Peyer's patch (tissue), 4 donors: ENCODE measurements around the gene SUSD4. TPM values are rescaled to one million over a fixed set of nuclear protein-coding genes. Genes with fewer than 3 reads are reported as not detected.

Experiments
- DNase-seq, 3 donors: peaks; one replicate each; pipeline ENCODE4 v3.0.0-alpha.2; 2017 to 2019
- H3K27ac ChIP-seq, 4 donors: fragments of 200-600 bp; sonication (generic); one replicate each; pipeline ENCODE4 v1.5.1; 2016 to 2019
- H3K27me3 ChIP-seq, 2 donors: fragments of 200-600 bp; sonication (generic); one replicate each; pipeline ENCODE4 v1.5.1; 2019
- H3K36me3 ChIP-seq, 3 donors: fragments of 200-600 bp; sonication (generic); one replicate each; pipeline ENCODE4 v1.5.1; 2016 to 2019
- H3K4me1 ChIP-seq, 4 donors: fragments of 200-600 bp; sonication (generic); one replicate each; pipeline ENCODE4 v1.5.1; 2016 to 2019
- H3K4me3 ChIP-seq, 4 donors: fragments of 200-600 bp; sonication (generic); 1 replicate in 3 of 4; 2 replicates in 1 of 4; pipeline ENCODE4 v1.5.1; 2016 to 2019; ENCODE audit warnings: mild to moderate bottlenecking in 1 of 4
- H3K9me3 ChIP-seq, 4 donors: fragments of 200-600 bp; sonication (generic); one replicate each; pipeline ENCODE4 v1.5.1; 2016 to 2019; ENCODE audit warnings: mild to moderate bottlenecking in 1 of 4
- CTCF ChIP-seq, 6 experiments: fragments of 450-650 bp in 4 of 6; fragments of 200-600 bp in 2 of 6; sonication (generic) in 1 of 6; IDR thresholded peaks; one replicate each; pipeline ENCODE4 v1.5.1; 2017 to 2019; ENCODE audit warnings: antibody characterized with exemption in 6 of 6, mild to moderate bottlenecking in 3 of 6, moderate library complexity in 1 of 6
- POLR2A ChIP-seq, 2 donors: fragments of 450-650 bp; IDR thresholded peaks; one replicate each; pipeline ENCODE4 v1.5.1; 2017; ENCODE audit warnings: antibody characterized with exemption in 2 of 2, mild to moderate bottlenecking in 2 of 2, moderate library complexity in 2 of 2
- total RNA-seq, 4 donors: library from RNA; depleted of rRNA; stranded (reverse); fragments of >200 nt; gene quantifications; one replicate each; pipeline ENCODE4 v1.1.0, GENCODE V29; 2016

The SUSD4 gene
- total RNA-seq, 4 donors from 2014 or later: 0.54 TPM; not detected in 3

- Histone ChIP-seq H3K4me3 (no peak overlapping the region), H3K4me1 (no peaks in the 10 kb centered on the region), H3K27ac (no peak overlapping the region), H3K9me3 (peaks cover 0 to 1% (median 0%) of the 10 kb centered on the region in 4 donors), H3K27me3 (no peaks in the 10 kb centered on the region), H3K36me3 (no peaks in the 10 kb centered on the region)
- DNase-seq: no peak
- TF ChIP-seq CTCF (IDR thresholded peaks at IDR 0.05) (no peak), POLR2A (IDR thresholded peaks at IDR 0.05) (no peak)
Measured at GRCh38 chr1:223224465-223224864, 139.5 kb downstream of the SUSD4 start.

GRCh38 chr1:223223091-223223995, 140.6 kb downstream of the SUSD4 start:
- Histone ChIP-seq H3K27ac (no peak overlapping the region), H3K27me3 (no peaks in the 10 kb centered on the region), H3K9me3 (peaks cover 0 to 11% (median 0%) of the 10 kb centered on the region in 4 donors), H3K4me1 (no peaks in the 10 kb centered on the region), H3K36me3 (no peaks in the 10 kb centered on the region), H3K4me3 (no peak overlapping the region)
- TF ChIP-seq POLR2A (IDR thresholded peaks at IDR 0.05) (no peak), CTCF (IDR thresholded peaks at IDR 0.05) (no peak)
- DNase-seq: no peak

- no peak for TF ChIP-seq POLR2A (IDR thresholded peaks at IDR 0.05)
- TF ChIP-seq CTCF (IDR thresholded peaks at IDR 0.05): no peak
- Histone ChIP-seq H3K4me1 (no peaks in the 10 kb centered on the region), H3K36me3 (no peaks in the 10 kb centered on the region), H3K4me3 (no peak overlapping the region), H3K27me3 (no peaks in the 10 kb centered on the region), H3K9me3 (peaks cover 0 to 11% (median 0%) of the 10 kb centered on the region in 4 donors), H3K27ac (no peak overlapping the region)
- DNase-seq: no peak
Measured at GRCh38 chr1:223222377-223222776, 141.6 kb downstream of the SUSD4 start.

- no peak overlapping the region for H3K27ac ChIP-seq
- no peaks in the 10 kb centered on the region for H3K27me3 ChIP-seq
- H3K36me3 ChIP-seq: no peaks in the 10 kb centered on the region
- DNase-seq: no peak
- H3K4me1 ChIP-seq: no peaks in the 10 kb centered on the region
- peaks cover 0 to 11% (median 0%) of the 10 kb centered on the region in 4 donors for H3K9me3 ChIP-seq
- H3K4me3 ChIP-seq: no peak overlapping the region
- TF ChIP-seq CTCF (IDR thresholded peaks at IDR 0.05): no peak
- no peak for TF ChIP-seq POLR2A (IDR thresholded peaks at IDR 0.05)
Measured at GRCh38 chr1:223221686-223222085, 142.3 kb downstream of the SUSD4 start.

- Histone ChIP-seq H3K4me1 (no peaks in the 10 kb centered on the region), H3K36me3 (no peaks in the 10 kb centered on the region), H3K9me3 (peaks cover 0 to 11% (median 0%) of the 10 kb centered on the region in 4 donors), H3K4me3 (no peak overlapping the region), H3K27ac (no peak overlapping the region), H3K27me3 (no peaks in the 10 kb centered on the region)
- TF ChIP-seq CTCF (IDR thresholded peaks at IDR 0.05): no peak
- TF ChIP-seq POLR2A (IDR thresholded peaks at IDR 0.05): no peak
- no peak for DNase-seq
Measured at GRCh38 chr1:223219846-223220610, 143.9 kb downstream of the SUSD4 start.
